ENCODE measurements around the gene TRAF6.
A peak's percentile ranks its signal among the peaks of the same experiment; 100 is the strongest.

Gene TRAF6

DNA sequence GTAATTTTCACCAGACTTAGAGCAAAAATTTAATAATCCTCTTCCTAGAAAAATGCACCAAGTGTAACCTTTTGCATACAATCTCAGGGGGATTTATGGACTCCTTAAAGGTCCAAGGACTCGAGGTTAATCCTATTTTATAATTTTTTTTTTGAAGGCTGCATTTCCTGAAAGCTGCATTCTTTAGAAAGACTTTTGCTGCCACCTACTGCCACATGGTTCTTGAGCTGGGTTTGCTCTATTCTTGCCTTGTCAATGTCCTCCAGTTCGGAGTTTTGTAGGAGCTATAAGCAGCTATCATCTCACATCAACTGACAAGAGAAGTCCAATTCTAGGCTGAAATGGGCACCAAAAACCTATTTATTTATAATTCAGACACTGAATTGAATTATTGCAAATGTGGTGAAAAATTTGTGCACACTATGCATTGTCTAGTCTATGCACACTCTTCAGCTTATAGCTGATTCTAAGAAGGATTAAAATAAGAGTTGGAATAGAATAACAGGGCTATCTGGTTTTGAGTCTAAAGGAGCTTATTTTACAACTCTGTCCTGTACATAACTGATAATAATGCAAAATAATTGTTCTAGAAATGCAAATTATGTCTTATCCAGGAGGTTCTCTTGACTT, 31.3 kb downstream of the TRAF6 start:
- TF ChIP-seq, protein P1, sequence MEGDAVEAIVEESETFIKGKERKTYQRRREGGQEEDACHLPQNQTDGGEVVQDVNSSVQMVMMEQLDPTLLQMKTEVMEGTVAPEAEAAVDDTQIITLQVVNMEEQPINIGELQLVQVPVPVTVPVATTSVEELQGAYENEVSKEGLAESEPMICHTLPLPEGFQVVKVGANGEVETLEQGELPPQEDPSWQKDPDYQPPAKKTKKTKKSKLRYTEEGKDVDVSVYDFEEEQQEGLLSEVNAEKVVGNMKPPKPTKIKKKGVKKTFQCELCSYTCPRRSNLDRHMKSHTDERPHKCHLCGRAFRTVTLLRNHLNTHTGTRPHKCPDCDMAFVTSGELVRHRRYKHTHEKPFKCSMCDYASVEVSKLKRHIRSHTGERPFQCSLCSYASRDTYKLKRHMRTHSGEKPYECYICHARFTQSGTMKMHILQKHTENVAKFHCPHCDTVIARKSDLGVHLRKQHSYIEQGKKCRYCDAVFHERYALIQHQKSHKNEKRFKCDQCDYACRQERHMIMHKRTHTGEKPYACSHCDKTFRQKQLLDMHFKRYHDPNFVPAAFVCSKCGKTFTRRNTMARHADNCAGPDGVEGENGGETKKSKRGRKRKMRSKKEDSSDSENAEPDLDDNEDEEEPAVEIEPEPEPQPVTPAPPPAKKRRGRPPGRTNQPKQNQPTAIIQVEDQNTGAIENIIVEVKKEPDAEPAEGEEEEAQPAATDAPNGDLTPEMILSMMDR (conservative IDR thresholded peaks at IDR 0.05; ENCODE audit: low read length) = peak; percentile 87
- no peak overlapping the region for H3K4me3 ChIP-seq (ENCODE audit: low read length)
- DNase-seq (ENCODE audit: low read depth) = peak; percentile 62

DNA sequence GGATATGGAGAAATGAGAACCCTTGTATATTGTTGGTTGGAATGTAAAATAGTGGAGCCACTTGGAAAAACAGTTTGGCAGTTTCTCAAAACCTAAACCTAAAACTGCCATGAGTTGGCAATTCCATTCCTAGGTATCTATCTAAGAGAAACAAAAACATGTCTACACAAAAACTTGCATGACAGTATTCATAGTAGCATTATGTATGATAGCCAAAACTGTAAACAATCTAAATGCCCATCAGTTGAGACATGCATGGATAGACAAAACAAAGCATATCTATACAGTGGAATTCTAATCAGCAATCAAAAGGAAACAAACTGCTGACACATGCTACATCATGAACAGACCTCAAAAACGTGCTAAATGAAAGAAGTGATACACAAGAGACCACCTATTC, 34.9 kb downstream of the TRAF6 start:
- peak; percentile 36 for DNase-seq (ENCODE audit: low read depth)
- no peak overlapping the region for H3K4me3 ChIP-seq (ENCODE audit: low read length)
- TF ChIP-seq, protein P1 (conservative IDR thresholded peaks at IDR 0.05; ENCODE audit: low read length) = no peak

DNA sequence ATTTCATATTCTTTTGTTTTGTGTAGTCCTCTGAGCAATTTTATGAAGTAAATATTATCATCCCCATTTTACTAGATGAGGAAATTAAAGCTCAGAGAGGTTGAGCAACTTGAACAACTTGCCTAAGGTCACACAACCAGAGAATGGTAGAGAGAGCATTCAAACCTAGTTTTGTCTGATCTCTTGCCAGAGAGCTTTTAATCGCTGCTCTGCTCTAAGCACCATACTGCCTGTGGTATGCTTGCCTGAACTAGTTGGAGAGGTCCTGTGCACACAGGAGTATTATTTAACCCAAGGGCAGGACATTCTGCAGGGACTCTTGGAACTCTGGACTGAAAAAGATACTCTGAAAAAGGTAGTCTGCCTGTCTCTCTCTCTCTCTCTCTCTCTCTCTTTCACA, 38.5 kb downstream of the TRAF6 start:
- DNase-seq (ENCODE audit: low read depth) = no peak
- TF ChIP-seq, protein P1 (conservative IDR thresholded peaks at IDR 0.05; ENCODE audit: low read length) = no peak
- no peak overlapping the region for H3K4me3 ChIP-seq (ENCODE audit: low read length)

DNA sequence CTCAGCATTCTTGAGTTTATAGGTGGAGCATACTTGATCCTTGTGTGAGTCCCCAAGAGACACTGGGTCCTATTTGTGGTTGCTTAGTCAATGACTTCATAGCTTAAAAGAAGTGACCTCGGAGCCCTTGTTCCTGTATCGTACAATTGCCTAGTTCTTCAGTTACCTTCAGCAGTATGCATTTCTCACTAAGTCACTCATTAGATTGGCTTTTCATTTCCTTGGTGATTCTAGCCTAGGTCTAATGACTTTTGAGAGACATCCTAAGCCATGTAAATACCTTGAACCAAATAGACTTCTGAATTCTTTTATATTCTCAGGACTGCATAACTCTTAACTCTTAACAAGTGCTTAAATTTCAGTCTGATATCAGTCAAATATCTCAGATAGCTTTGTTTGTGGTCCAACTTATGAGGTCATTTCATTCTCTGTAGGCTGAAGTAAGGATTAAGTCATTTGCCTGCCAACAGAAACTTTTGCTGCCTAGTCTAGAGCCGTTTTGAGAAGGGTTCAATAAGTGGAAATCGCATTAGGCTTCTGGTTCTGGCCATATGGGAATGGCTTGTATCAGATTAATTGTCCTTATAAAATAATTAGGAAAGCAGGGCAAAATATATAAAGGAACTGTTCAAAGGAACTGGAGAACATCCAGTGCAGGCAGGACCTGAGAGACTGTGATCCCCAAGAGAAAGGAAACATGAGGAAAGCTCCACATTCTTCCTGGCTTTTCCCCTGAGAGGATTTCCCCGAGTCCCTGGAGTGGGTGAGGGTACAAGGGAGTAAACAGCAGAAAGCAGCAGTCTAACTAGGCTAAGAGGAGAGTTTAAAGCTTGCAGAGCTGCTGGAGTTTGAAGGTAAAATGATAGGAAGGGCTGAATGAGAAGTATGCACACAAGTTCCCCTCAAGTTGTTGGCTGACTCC, 39.9 kb downstream of the TRAF6 start:
- TF ChIP-seq, protein P1 (conservative IDR thresholded peaks at IDR 0.05; ENCODE audit: low read length) = no peak
- no peak overlapping the region for H3K4me3 ChIP-seq (ENCODE audit: low read length)
- DNase-seq (ENCODE audit: low read depth) = peak; percentile 52

DNA sequence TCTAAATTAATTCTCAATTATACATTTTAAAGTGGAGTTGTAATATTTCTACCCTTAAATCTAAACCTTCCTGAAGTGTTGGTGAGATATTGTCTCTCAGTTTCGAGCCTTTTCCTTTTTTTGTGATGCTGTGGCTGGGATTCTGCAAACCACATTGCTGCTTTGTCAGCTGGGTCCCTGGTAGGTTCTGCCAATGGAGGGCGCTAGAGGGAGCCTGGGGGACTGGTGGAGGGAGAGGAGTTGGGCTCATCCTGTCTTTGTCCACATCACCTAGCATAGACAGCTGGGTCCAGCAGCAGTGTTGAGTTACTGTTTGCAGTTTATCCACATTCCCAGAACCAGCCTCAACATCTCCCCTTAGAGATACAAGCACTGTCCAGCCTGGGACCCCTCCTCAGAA, 41.0 kb downstream of the TRAF6 start:
- DNase-seq (ENCODE audit: low read depth) = no peak
- H3K4me3 ChIP-seq (ENCODE audit: low read length) = no peak overlapping the region
- TF ChIP-seq, protein P1 (conservative IDR thresholded peaks at IDR 0.05; ENCODE audit: low read length) = peak; percentile 50

DNA sequence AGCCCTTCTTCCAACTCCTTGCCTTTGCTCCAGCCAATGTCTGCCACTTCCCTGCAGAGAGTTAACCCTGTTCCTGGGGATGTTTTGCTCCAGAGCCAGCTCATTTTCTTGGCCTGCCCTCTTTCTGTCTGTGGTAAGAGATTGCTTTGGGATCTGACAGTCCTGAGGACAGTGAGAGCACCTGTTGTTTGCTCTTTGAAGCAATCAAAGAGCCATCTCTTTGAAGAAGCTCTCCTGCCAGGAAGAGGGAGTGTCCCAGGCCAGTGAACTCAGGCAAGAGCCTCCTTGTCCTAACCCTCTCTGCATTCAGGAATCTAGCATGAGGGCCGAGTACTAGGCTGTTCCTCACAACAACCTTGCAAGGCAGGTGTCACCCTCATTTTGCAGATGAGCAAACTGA, 42.2 kb downstream of the TRAF6 start:
- H3K4me3 ChIP-seq (ENCODE audit: low read length) = no peak overlapping the region
- no peak for DNase-seq (ENCODE audit: low read depth)
- TF ChIP-seq, protein P1 (conservative IDR thresholded peaks at IDR 0.05; ENCODE audit: low read length) = no peak

DNA sequence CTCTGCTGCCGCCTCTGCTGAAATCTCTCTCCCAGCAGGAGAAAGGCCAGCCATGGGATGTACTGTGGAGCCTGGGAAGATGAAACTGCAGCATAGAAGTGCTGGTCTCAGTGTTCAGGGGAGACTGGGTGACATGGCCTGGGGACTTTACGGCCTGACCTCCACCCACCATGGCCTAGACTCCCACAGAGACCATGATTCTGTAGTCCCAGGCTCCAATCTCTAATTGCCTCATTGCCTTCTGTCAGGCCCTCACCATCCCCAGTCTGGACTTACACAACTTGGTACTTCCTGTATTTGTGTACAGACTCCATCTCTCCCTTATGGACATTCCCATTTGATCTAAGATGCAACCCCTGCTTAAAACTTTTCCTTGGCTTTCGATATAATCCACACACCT, 43.1 kb downstream of the TRAF6 start:
- DNase-seq (ENCODE audit: low read depth) = no peak
- H3K4me3 ChIP-seq (ENCODE audit: low read length) = no peak overlapping the region
- TF ChIP-seq, protein P1 (conservative IDR thresholded peaks at IDR 0.05; ENCODE audit: low read length) = no peak
